Measurements from ENCODE around the gene NPB.

Gene NPB

DNA sequence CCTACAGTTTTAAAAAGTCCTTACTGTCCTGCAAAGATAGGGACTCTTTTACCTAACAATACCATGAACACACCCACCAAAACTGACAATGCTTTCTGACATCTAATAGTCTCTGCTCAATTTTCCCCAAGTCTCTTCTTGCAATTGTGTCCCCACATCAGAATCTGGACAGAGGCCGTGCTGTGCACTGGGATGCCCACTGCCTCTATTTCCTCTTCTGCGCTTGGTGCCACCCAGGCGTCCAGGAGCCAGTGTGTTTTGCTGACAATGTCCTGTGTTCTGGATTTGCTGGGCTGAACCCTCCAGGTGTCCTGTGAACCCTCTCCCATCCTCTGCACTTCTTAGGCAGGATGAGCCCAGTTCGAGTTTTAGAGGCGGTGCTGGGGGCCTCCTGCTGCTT, 24.5 kb upstream of the NPB start:
- TF ChIP-seq TCF12 (IDR thresholded peaks at IDR 0.05; ENCODE audit: low read depth) (no peak), MAX (IDR thresholded peaks at IDR 0.05) (no peak), EP300 (IDR thresholded peaks at IDR 0.05; ENCODE audit: borderline replicate concordance) (no peak), TAF1 (IDR thresholded peaks at IDR 0.05; ENCODE audit: low read depth) (no peak), EGR1 (IDR thresholded peaks at IDR 0.05) (no peak), CREB1 (IDR thresholded peaks at IDR 0.05; ENCODE audit: low read depth) (no peak), TEAD4 (IDR thresholded peaks at IDR 0.05) (no peak), RAD21 (IDR thresholded peaks at IDR 0.05; ENCODE audit: low read depth) (no peak), YY1 (IDR thresholded peaks at IDR 0.05; ENCODE audit: low read depth) (no peak), FOXM1 (IDR thresholded peaks at IDR 0.05; ENCODE audit: borderline replicate concordance, low read depth) (no peak)

DNA sequence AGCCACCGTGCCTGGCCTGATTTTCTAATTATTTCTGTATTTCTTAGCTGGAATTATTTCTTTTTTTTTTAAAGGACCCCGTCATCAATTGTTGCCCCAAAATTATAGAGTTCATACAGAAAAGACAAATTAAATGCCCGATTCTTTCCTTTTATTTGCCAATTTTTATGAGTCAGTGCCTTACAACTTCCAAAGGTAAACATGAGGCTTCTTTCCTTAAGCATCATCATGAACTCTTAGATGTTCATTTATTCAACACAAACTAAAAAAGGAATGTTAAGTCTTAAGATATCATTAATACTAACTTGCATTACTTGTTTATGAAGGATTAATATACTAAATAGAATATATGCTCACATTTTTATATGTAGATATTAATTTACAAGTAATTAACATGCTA, 23.7 kb upstream of the NPB start:
- TF ChIP-seq FOXM1 (IDR thresholded peaks at IDR 0.05; ENCODE audit: borderline replicate concordance, low read depth): no peak
- TF ChIP-seq RAD21 (IDR thresholded peaks at IDR 0.05; ENCODE audit: low read depth): no peak
- TF ChIP-seq EGR1 (IDR thresholded peaks at IDR 0.05): no peak
- TF ChIP-seq TCF12 (IDR thresholded peaks at IDR 0.05; ENCODE audit: low read depth): no peak
- no peak for TF ChIP-seq CREB1 (IDR thresholded peaks at IDR 0.05; ENCODE audit: low read depth)
- no peak for TF ChIP-seq EP300 (IDR thresholded peaks at IDR 0.05; ENCODE audit: borderline replicate concordance)
- TF ChIP-seq ZBTB7A (IDR thresholded peaks at IDR 0.05; ENCODE audit: low read depth): no peak

- no peak for TF ChIP-seq EGR1 (IDR thresholded peaks at IDR 0.05)
- TF ChIP-seq NFIC (IDR thresholded peaks at IDR 0.05): no peak
- TF ChIP-seq MAX (IDR thresholded peaks at IDR 0.05): no peak
- no peak for TF ChIP-seq TCF12 (IDR thresholded peaks at IDR 0.05; ENCODE audit: low read depth)
- no peak for TF ChIP-seq TEAD4 (IDR thresholded peaks at IDR 0.05)
- TF ChIP-seq USF1 (IDR thresholded peaks at IDR 0.05): no peak
- TF ChIP-seq YY1 (IDR thresholded peaks at IDR 0.05; ENCODE audit: low read depth): no peak
- TF ChIP-seq RAD21 (IDR thresholded peaks at IDR 0.05; ENCODE audit: low read depth): no peak
- TF ChIP-seq FOXM1 (IDR thresholded peaks at IDR 0.05; ENCODE audit: borderline replicate concordance, low read depth): no peak
- no peak for TF ChIP-seq CREB1 (IDR thresholded peaks at IDR 0.05; ENCODE audit: low read depth)
- TF ChIP-seq TAF1 (IDR thresholded peaks at IDR 0.05; ENCODE audit: low read depth): no peak
- TF ChIP-seq EP300 (IDR thresholded peaks at IDR 0.05; ENCODE audit: borderline replicate concordance): no peak
- TF ChIP-seq CEBPB (IDR thresholded peaks at IDR 0.05): no peak
- TF ChIP-seq, protein P1, sequence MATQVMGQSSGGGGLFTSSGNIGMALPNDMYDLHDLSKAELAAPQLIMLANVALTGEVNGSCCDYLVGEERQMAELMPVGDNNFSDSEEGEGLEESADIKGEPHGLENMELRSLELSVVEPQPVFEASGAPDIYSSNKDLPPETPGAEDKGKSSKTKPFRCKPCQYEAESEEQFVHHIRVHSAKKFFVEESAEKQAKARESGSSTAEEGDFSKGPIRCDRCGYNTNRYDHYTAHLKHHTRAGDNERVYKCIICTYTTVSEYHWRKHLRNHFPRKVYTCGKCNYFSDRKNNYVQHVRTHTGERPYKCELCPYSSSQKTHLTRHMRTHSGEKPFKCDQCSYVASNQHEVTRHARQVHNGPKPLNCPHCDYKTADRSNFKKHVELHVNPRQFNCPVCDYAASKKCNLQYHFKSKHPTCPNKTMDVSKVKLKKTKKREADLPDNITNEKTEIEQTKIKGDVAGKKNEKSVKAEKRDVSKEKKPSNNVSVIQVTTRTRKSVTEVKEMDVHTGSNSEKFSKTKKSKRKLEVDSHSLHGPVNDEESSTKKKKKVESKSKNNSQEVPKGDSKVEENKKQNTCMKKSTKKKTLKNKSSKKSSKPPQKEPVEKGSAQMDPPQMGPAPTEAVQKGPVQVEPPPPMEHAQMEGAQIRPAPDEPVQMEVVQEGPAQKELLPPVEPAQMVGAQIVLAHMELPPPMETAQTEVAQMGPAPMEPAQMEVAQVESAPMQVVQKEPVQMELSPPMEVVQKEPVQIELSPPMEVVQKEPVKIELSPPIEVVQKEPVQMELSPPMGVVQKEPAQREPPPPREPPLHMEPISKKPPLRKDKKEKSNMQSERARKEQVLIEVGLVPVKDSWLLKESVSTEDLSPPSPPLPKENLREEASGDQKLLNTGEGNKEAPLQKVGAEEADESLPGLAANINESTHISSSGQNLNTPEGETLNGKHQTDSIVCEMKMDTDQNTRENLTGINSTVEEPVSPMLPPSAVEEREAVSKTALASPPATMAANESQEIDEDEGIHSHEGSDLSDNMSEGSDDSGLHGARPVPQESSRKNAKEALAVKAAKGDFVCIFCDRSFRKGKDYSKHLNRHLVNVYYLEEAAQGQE (IDR thresholded peaks at IDR 0.05; ENCODE audit: low read depth): no peak
- no peak for TF ChIP-seq ZBTB7A (IDR thresholded peaks at IDR 0.05; ENCODE audit: low read depth)
Measured at GRCh38 chr17:81879121-81879520, 22.9 kb upstream of the NPB start.

GRCh38 chr17:81884520-81884919, 17.5 kb upstream of the NPB start:
- no peak for TF ChIP-seq FOXM1 (IDR thresholded peaks at IDR 0.05; ENCODE audit: borderline replicate concordance, low read depth)
- no peak for TF ChIP-seq YY1 (IDR thresholded peaks at IDR 0.05; ENCODE audit: low read depth)
- no peak for TF ChIP-seq TCF12 (IDR thresholded peaks at IDR 0.05; ENCODE audit: low read depth)
- no peak for TF ChIP-seq TAF1 (IDR thresholded peaks at IDR 0.05; ENCODE audit: low read depth)
- TF ChIP-seq USF1 (IDR thresholded peaks at IDR 0.05): no peak
- TF ChIP-seq NFIC (IDR thresholded peaks at IDR 0.05): no peak
- TF ChIP-seq CEBPB (IDR thresholded peaks at IDR 0.05): no peak
- TF ChIP-seq, protein P1 (IDR thresholded peaks at IDR 0.05; ENCODE audit: low read depth): no peak
- no peak for TF ChIP-seq TEAD4 (IDR thresholded peaks at IDR 0.05)
- TF ChIP-seq ZBTB7A (IDR thresholded peaks at IDR 0.05; ENCODE audit: low read depth): no peak
- no peak for TF ChIP-seq CREB1 (IDR thresholded peaks at IDR 0.05; ENCODE audit: low read depth)
- TF ChIP-seq EP300 (IDR thresholded peaks at IDR 0.05; ENCODE audit: borderline replicate concordance): no peak
- TF ChIP-seq EGR1 (IDR thresholded peaks at IDR 0.05): no peak
- no peak for TF ChIP-seq MAX (IDR thresholded peaks at IDR 0.05)
- no peak for TF ChIP-seq RAD21 (IDR thresholded peaks at IDR 0.05; ENCODE audit: low read depth)

GRCh38 chr17:81884968-81885367, 17.1 kb upstream of the NPB start:
- TF ChIP-seq ZBTB7A (IDR thresholded peaks at IDR 0.05; ENCODE audit: low read depth): no peak
- TF ChIP-seq EP300 (IDR thresholded peaks at IDR 0.05; ENCODE audit: borderline replicate concordance): no peak
- no peak for TF ChIP-seq NFIC (IDR thresholded peaks at IDR 0.05)
- no peak for TF ChIP-seq CREB1 (IDR thresholded peaks at IDR 0.05; ENCODE audit: low read depth)
- TF ChIP-seq, protein P1 (IDR thresholded peaks at IDR 0.05; ENCODE audit: low read depth): no peak
- TF ChIP-seq EGR1 (IDR thresholded peaks at IDR 0.05): no peak
- TF ChIP-seq MAX (IDR thresholded peaks at IDR 0.05): no peak
- TF ChIP-seq RAD21 (IDR thresholded peaks at IDR 0.05; ENCODE audit: low read depth): no peak
- no peak for TF ChIP-seq YY1 (IDR thresholded peaks at IDR 0.05; ENCODE audit: low read depth)
- TF ChIP-seq USF1 (IDR thresholded peaks at IDR 0.05): no peak
- no peak for TF ChIP-seq TAF1 (IDR thresholded peaks at IDR 0.05; ENCODE audit: low read depth)
- no peak for TF ChIP-seq TEAD4 (IDR thresholded peaks at IDR 0.05)
- no peak for TF ChIP-seq FOXM1 (IDR thresholded peaks at IDR 0.05; ENCODE audit: borderline replicate concordance, low read depth)
- no peak for TF ChIP-seq TCF12 (IDR thresholded peaks at IDR 0.05; ENCODE audit: low read depth)
- no peak for TF ChIP-seq CEBPB (IDR thresholded peaks at IDR 0.05)

Measured in Ishikawa (cell line).